HG03064 (cell line): Measurements from ENCODE around the gene CTSF.
"Not testable (repeated sequence)": the region's sequence is repeated elsewhere in the genome, so short reads cannot be mapped to it uniquely, and the experiment has no call there.

Experiments used
- ATAC-seq: cut with Tn5 transposase; IDR thresholded peaks from one replicate; pipeline ENCODE4 v1.9.1; 2021; ENCODE audit warnings: low read depth; ENCODE audit not compliant: unreplicated experiment

CTSF gene

DNA sequence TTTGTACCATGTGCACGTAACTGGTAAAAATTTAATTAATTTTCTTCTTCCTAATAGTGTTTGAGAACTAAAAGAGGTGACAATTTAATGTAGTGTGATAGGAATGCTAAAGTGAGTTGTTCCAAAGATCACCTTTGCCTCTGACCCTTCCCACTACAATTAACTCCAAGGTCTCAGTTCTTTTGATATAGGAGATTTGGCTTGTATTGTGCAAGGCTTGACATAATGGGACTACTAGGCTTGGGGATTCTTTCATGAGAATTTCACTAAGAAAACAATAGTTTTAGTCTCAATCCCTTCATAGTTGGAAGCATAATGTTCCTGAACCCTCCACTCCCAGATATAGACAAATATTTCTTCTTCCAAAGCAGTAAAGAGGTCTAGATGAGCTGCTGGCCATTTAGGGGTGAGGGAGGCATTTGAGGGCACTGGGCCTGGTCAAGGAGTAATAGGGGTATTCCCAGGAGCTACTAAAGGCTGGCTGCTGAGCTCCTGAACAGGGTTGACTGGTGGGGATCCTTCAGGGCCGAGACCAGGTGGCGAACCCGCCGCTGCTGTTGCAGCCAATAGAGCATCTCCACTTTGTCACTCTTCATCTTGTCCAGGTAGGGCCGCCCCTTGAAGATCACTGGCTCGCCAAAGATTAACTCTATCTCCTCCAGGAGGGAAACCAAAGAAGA is 21.7 kb upstream of the CTSF start:
- ATAC-seq, result no peak

DNA sequence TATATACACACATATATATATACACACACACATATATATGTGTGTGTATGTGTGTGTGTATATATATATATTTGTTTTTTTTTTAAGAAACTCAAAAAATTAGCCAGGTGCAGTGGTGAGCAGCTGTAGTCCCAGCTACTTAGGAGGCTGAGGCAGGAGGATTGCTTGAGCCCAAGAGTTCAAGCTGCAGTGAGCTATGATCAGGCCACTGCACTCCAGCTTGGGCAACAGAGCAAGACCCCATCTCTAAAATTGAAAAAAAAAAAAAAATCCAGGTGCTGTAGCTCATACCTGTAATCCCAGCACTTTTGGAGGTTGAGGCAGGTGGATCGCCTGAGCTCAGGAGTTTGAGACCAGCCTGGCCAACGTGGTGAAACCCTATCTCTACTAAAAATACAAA is 20.9 kb upstream of the CTSF start:
- ATAC-seq, result not testable (repeated sequence)

DNA sequence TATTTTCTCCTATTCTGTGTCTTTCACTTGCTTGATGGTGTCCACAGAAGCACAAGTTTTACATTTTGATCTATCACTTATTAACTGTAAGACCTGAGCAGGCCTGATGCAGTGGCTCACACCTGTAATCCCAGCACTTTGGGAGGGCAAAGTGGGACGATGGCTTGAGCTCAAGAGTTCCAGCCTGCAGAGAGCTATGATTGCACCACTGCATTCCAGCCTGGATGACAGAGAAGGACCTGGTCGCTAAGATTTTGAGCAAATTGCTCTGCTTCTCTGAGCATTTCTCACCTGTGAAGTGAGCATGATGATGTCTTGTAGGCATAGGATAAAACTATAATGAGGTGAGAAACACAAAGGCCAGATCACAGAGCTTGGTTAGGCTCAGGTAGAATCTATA is 17.7 kb upstream of the CTSF start:
- ATAC-seq, result no peak

DNA sequence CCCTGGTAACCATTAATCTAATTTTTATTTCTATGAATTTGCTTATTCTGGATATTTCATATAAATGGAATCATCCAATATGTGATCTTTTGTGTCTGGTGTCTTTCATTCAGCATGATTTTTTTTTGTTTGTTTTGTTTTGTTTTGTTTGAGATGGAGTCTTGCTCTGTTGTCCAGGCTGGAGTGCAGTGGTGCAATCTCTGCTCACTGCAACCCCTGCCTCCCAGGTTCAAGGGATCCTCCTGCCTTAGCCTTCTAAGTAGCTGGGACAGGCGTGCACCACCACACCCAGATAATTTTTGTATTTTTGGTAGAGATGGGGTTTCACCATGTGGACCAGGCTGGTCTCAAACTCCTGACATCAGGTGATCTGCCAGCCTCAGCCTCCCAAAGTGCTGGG is 17.0 kb upstream of the CTSF start:
- not testable (repeated sequence) for ATAC-seq

DNA sequence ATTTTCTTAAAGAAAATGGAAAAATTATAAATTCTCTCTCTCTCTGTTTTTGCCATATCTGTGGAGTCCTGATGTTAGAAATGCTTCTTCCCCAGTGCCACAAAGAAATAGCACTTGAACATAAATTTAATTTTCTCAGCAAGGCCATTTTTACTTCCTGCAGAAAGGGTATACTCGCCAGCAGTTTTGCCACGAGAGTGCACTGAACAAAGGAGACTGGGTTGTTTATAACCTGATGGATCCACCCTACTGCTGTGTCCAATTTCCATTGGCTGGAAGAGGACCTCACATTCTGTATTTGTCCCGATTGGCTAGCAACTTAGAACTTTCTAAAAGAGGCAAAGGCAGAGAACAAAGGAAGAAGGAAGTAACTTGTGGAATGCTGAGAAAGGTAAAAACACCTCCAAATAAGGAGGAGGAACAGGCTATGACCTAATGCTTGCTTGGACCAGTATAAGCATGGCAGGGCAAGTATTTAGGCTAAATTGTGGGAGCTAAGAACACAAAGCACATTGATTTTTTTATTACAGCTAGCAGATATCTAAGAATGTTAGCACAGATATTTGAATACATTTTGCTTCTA is 14.2 kb upstream of the CTSF start:
- ATAC-seq, result not testable (repeated sequence)

DNA sequence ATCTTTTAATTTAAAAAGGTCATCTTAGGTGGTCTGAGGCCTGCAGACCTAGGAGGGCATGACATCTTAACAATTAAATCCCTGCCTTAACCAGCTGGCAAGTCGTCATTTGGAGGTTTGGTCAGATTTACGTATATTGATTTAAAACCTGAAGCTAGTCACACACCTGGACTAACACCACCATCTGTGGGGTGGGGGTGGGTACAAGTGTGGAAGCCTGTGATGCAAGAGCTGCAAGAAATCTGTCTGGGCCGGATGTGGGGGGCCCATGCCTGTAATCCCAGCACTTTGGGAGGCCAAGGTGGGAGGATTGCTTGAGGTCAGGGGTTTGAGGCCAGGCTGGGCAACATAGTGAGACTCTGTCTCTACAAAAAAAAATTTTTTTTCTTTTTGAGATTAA is 12.9 kb upstream of the CTSF start:
- ATAC-seq, result no peak

DNA sequence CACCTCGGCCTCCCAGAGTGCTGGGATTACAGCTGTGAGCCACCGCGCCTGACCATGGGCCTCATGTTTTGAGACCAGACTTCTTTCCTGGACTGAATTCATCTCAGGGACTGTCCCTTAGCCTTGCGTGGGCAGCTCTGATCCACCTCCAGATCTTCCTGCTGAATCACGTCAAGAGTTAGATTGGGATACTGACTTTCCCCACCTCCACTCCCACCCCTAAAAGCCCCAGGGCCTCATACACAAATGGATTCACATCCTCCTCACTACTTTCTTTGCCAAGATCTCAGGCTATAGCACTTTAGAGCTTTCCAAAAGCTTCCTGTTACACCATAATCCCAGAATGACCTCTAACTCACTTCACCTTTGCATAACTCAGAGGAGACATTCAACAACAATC is 12.4 kb upstream of the CTSF start:
- no peak for ATAC-seq

DNA sequence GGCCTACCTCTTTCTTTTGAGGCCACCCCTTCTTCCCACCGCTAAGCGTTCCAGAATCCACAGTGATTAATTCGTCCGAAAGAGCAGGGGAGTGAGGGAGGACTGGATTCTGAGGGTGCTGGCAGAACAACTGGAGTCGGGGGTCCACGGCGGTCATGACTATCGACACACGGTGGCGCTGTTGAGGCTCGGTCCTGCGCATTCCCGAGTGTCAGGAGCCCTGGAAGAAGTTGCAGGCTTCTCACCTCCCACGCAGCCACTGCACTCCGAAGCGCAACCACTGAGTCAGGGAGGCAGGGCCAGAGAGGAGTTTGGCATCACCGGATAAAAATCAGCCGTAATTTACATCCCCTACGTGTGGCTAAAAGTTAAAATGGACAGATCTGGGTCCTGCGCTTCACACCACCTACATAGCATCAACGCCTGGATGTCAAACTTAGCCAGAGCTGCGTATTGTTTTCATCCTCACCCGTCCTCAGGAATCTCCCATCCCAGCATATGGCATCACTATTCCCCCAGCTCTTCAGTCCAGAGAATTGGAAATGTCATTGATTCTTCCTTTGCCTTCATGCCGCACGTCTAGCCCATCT is 10.7 kb upstream of the CTSF start:
- ATAC-seq, result no peak

DNA sequence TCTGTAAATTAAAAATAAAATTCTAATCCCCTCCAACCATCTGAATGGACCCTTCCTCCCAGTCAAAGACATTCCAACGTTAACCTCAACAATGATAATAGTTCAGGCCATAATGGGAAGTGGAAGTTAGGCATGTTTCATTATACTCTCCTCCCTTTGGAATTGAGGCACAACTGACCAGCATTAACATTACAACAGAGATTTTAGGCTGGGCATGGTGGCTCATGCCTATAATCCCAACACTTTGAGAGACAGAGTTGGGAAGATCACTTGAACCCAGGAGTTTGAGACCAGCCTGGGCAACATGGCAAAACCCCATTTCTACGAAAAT is 2.4 kb upstream of the CTSF start:
- ATAC-seq, result no peak

DNA sequence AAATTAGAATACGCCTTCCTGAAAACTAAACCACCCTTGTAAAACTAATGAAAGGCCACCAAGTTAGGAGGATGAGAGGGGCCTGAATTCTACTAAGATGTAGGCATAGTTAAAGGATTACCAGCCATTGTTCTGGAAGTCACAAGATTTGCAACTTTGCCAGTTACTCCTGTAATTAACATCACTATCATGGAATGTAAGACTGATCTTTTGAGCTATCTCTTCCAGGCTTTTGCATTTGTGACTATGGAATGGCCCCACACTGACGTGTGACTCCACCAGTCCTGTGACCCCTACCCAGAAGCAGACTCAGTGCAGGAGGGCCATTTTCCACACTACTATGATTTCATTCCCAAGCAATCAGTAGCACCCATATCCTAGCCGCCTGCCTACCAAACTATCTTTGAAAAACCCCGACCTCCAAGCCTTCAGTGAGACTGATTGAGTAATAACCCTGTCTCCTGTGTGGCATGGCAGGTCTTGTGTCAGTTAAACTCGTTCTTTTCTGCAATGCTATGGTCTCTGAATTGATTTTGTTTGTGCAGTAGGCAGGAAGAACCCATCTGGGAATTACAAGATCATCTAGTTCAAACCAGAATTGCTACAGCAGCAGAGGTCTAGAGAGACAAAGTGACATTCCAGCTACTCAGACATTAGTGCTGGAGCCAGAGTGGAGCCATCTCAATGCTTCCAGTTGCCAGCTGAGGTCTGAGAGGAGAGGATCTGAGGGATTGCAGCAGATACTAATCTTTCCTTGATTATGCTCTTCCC is 1.9 kb upstream of the CTSF start:
- ATAC-seq, result no peak

DNA sequence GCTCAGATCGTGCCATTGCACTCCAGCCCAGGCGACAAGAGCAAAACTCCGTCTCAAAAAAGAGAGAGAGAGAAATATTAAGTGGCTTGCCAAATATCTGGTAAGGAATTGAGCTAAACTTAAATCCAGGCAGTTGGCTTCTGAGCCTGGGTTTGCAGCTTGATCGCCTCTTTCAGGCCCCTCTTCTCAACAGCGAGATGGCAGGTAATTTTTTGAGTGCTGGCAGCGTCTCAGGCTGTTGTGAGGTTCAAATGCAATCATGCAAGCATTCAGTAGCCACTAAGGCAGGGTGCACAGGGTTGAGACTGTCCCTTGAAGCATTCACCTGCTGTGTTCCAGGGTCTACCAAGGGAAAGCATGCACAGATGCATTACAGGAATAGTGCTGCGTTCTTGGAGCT is 670 bp upstream of the CTSF start:
- ATAC-seq, result no peak

DNA sequence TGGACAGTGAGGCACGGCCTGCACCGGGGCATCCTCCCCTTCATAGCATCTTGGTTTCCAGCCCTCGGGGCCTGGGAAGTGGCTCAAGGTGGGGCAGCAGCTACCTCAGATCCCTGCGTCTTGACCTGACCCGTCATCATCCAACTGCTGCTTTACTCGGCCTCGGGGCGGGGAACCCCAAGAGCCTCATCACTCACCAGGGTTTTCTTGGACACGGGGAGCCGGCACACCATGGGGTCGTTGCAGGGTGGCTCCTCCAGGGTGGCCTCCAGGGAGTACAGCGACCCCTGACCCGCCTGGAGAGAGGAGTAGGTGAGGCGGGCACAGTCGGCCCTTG is 651 bp downstream of the CTSF start:
- ATAC-seq, result no peak

DNA sequence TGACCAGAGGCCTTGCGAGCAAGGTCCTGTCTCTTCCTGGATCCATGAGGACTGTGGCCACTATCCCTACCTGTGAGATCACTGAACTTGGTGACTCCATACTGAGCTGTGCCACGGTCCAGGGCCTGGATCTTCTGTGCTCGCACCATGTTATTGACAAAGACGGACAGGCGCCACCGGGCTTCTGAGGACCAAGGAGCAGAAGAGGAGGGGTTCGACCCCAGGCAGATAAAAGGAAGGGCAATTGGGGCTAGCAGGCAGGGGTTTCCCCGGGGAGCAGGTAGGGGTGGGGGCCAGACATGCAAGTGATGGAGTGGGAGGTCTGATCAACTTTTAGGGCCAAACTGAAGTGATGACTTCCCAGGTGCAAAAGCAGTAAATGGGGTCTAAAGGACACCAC is 2.2 kb downstream of the CTSF start:
- ATAC-seq, result no peak

DNA sequence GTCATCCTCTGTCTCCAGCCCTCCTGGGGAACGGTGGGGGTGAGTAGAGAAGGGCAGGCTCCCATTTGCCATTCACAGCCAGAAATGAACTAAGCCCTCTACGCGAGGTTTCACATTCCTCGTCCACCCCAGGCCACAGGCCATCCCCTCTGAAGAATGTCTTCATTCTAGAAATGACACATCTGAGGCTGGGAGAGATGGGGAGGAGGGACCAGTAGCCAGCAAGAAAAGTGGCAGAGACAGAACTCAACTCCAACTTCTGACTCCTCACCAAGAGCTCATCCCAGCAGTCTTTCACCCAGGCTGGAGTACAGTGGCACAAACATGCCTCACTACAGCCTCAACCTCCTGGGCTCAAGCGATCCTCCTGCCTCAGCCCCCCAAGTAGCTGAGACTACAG is 3.4 kb downstream of the CTSF start:
- no peak for ATAC-seq

DNA sequence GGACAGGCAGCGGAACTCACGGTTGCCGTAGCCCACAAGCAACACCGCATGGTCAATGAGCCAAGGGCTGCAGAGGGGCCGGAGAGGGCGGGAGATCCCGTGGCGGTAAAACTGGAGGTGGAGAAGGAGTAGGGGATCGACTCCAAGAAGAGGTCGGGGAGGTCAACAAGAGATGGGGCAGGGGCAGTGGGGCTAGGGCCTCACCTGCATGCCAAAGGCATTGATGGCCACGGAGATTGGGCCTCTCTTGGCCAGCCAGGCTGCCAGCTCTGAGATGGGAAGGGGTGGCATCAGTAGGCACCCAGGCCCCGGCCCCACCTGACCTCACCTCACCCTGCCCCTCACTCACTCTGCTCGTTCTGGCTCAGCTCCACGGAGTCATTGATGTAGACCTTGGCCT is 3.9 kb downstream of the CTSF start:
- no peak for ATAC-seq

DNA sequence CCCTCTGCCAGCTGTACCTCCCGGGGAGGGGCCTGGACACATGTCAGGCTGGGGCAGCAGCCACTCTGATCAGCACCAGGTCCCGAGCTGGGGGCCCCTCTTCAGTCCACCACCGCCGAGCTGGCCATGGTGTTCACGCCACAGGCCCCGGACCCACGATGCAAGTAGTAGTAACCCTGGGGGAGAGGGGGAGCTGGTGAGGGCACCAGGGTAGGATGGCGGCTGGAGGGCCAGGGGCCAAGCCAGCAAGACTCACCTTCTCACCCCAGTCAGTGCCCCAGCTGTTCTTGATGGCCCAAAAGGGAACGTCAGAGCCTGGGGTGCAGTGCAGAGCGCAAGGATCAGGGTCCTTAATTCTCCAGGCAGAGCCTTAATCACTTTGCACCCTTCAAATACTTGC is 4.6 kb downstream of the CTSF start:
- no peak for ATAC-seq

DNA sequence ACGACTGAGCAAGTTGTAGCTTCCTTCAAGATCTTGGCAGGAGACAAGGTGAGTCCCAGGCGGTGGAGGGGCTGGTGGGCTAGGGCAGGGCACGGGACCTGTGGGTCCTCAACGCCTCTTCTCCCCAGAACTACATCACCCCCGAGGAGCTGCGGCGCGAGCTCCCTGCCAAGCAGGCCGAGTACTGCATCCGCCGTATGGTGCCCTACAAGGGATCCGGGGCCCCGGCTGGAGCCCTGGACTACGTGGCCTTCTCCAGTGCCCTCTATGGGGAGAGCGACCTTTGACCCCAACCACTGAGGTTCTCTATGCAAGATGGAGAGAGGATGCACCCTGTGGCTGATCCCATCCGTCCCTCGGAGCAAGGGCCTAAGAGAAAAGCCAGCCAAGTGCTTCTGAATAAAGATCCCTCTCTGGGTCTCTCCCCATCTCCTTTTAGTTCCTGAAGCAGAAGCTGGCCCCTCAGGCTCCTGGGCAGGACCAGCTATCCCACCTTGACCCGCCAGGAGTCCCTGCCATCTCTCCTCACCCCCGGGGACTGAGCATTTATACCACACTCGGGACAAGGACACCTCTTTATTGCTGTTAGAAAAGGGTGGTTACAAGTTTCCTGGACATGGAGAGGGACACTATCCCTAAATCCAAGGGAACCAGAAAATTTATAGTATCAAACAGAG is 5.4 kb downstream of the CTSF start:
- no peak for ATAC-seq

DNA sequence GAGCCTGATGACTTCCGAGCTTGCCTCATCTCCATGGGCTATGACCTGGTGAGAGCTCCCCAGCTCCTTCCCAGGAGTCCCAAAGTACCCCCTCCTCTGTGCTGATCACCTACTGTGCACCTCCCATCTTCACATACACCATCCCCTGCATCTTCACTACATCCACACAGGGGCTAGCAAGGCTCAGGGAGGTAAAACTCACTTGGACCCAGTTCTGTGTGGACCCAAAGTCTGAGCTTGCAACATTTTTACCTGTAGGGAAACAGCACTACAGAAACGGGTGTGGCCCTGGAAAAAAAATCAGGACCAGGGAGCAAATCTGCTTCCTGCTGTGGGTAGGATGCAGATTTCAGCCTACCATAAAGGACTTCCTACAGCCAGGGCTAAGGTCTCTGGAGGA is 6.1 kb downstream of the CTSF start:
- no peak for ATAC-seq

DNA sequence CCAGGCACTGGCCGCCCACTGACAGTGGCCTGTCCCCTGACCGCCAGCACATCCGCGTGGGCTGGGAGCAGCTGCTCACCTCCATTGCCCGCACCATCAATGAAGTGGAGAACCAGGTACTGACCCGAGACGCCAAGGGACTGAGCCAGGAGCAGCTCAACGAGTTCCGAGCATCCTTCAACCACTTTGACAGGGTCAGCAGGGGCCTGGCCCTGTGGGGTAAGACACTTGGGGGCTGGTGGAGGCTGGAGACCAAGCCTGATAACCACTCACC is 6.5 kb downstream of the CTSF start:
- no peak for ATAC-seq

DNA sequence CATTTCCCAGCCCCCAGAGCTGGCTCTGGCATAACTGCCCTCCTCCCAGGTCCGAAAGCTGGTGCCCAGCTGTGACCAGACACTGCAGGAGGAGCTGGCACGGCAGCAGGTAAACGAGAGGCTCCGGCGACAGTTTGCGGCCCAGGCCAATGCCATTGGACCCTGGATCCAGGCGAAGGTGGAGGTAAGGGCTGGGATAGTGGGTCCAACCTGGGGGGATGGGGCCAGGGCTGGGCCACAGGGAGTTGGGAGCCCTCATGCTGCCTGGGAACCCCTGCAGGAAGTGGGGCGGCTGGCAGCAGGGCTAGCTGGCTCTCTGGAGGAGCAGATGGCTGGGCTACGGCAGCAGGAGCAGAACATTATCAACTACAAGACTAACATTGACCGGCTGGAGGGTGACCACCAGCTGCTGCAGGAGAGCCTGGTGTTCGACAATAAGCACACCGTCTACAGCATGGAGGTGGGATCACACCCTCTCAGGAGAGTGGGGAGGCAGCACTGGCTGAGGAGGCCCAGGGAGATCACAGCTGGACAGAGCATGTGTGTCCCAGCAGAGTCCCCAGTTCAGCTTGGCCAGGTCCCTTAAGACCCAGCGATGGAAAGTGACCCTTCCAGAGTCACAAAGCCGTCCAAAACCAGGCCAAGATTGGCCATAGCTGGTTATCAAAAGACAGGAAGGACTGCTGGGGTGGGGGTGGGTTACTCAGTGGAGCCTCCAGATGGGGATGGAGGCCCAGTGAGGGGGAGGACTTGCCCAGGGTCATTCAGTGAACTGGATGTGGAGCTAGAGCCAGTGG is 7.0 kb downstream of the CTSF start:
- ATAC-seq, result no peak
